HCT116 (cell line): ENCODE measurements around the gene G3BP1.

Experiments used
- ATF3 ChIP-seq: IDR thresholded peaks from 2 replicates; pipeline ENCODE4 v1.6.1; 2012
- CEBPB ChIP-seq: IDR thresholded peaks from 2 replicates; pipeline ENCODE4 v1.6.1; 2012; ENCODE audit warnings: low read depth
- CTCF ChIP-seq, 3 experiments: fragments of 200-600 bp in 1 of 3; sonication (generic) in 1 of 3; IDR thresholded peaks in 2 of 3; conservative IDR thresholded peaks in 1 of 3; 2 replicates each; pipeline ENCODE4 v1.5.1; 2012 to 2017; ENCODE audit warnings: low read depth in 2 of 3, low read length in 2 of 3, antibody characterized with exemption in 1 of 3, borderline replicate concordance in 1 of 3, control low read depth in 1 of 3, mild to moderate bottlenecking in 1 of 3, mixed read lengths in 1 of 3, mixed run types in 1 of 3, moderate library complexity in 1 of 3; ENCODE audit not compliant: insufficient read depth in 1 of 3
- EGR1 ChIP-seq: IDR thresholded peaks from 2 replicates; pipeline ENCODE4 v1.6.1; 2012; ENCODE audit warnings: low read depth
- EZH2 ChIP-seq: fragments of 200-600 bp; sonication (generic); IDR thresholded peaks from 2 replicates; pipeline ENCODE4 v1.6.1; 2017; ENCODE audit warnings: antibody characterized with exemption, mixed run types
- EZH2phosphoT487 ChIP-seq: fragments of 200-600 bp; IDR thresholded peaks from 2 replicates; pipeline ENCODE4 v1.6.1; 2018; ENCODE audit warnings: antibody characterized with exemption, borderline replicate concordance
- POLR2A ChIP-seq: IDR thresholded peaks from 2 replicates; pipeline ENCODE4 v1.7.0; 2011; ENCODE audit warnings: borderline replicate concordance; ENCODE audit not compliant: insufficient read depth, insufficient read length; ENCODE audit errors: extremely low read depth
- POLR2AphosphoS5 ChIP-seq: IDR thresholded peaks from 2 replicates; pipeline ENCODE4 v1.6.1; 2011; ENCODE audit warnings: mild to moderate bottlenecking, low read depth, low read length, moderate library complexity
- YY1 ChIP-seq: IDR thresholded peaks from 2 replicates; pipeline ENCODE4 v1.6.1; 2011; ENCODE audit warnings: low read length, low read depth, moderate library complexity, mild to moderate bottlenecking; ENCODE audit not compliant: insufficient replicate concordance; ENCODE audit errors: extremely low read depth
- ZFX ChIP-seq: fragments of 450-650 bp; IDR thresholded peaks from 2 replicates; pipeline ENCODE4 v1.6.1; 2017
- ZNF274 ChIP-seq: fragments of 200-500 bp; sonication (Bioruptor generic); IDR thresholded peaks from 2 replicates; pipeline ENCODE4 v1.6.1; 2014; ENCODE audit warnings: mild to moderate bottlenecking, low read depth, low read length, inconsistent platforms
- TF ChIP-seq, protein P1 (sequence below): IDR thresholded peaks from 2 replicates; pipeline ENCODE4 v1.6.1; 2012; ENCODE audit warnings: low read depth
- TF ChIP-seq, protein P2 (sequence below): IDR thresholded peaks from 2 replicates; pipeline ENCODE4 v1.6.1; 2012

DNA sequence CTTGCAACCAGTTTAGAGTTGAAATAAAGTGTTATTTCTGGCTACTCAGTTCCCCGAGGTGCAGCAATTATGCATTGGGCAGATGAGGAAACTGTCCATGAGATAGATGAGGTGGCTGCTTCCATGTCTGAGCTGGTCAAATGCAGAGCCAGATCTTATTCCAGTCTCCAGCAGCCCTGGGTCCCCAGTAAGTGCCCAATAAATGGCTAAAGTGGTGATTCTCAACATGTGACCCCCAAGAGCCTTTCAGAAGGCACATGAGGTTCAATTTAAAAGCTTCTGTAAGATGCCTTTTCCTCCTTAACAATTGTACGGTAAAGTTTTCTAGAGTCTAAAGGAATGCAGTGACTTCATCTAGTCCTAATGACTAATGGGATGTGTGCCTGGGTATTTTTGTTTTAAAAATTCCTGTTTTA lies 30.8 kb upstream of the G3BP1 start:
- TF ChIP-seq CTCF (IDR thresholded peaks at IDR 0.05 in 2 of 3, conservative IDR thresholded peaks at IDR 0.05 in 1 of 3; ENCODE audit: borderline replicate concordance in 1 of 3, insufficient read depth in 1 of 3, low read depth in 2 of 3, low read length in 2 of 3): no peak
- TF ChIP-seq, protein P1, sequence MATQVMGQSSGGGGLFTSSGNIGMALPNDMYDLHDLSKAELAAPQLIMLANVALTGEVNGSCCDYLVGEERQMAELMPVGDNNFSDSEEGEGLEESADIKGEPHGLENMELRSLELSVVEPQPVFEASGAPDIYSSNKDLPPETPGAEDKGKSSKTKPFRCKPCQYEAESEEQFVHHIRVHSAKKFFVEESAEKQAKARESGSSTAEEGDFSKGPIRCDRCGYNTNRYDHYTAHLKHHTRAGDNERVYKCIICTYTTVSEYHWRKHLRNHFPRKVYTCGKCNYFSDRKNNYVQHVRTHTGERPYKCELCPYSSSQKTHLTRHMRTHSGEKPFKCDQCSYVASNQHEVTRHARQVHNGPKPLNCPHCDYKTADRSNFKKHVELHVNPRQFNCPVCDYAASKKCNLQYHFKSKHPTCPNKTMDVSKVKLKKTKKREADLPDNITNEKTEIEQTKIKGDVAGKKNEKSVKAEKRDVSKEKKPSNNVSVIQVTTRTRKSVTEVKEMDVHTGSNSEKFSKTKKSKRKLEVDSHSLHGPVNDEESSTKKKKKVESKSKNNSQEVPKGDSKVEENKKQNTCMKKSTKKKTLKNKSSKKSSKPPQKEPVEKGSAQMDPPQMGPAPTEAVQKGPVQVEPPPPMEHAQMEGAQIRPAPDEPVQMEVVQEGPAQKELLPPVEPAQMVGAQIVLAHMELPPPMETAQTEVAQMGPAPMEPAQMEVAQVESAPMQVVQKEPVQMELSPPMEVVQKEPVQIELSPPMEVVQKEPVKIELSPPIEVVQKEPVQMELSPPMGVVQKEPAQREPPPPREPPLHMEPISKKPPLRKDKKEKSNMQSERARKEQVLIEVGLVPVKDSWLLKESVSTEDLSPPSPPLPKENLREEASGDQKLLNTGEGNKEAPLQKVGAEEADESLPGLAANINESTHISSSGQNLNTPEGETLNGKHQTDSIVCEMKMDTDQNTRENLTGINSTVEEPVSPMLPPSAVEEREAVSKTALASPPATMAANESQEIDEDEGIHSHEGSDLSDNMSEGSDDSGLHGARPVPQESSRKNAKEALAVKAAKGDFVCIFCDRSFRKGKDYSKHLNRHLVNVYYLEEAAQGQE: no peak
- TF ChIP-seq POLR2A: no peak
- TF ChIP-seq CEBPB: no peak
- no peak for TF ChIP-seq EZH2
- TF ChIP-seq POLR2AphosphoS5: no peak
- TF ChIP-seq ZNF274: no peak
- no peak for TF ChIP-seq EZH2phosphoT487
- no peak for TF ChIP-seq ZFX
- TF ChIP-seq ATF3: no peak
- TF ChIP-seq, protein P2, sequence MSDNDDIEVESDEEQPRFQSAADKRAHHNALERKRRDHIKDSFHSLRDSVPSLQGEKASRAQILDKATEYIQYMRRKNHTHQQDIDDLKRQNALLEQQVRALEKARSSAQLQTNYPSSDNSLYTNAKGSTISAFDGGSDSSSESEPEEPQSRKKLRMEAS: no peak
- TF ChIP-seq EGR1: no peak
- TF ChIP-seq YY1: no peak
